ENCODE results near the gene SUSD1. TPM values are rescaled to one million over a fixed set of nuclear protein-coding genes. Genes with fewer than 3 reads are reported as not detected.
"Not testable (repeated sequence)": the region's sequence is repeated elsewhere in the genome, so short reads cannot be mapped to it uniquely, and the experiment has no call there.

Gene SUSD1
- polyA plus RNA-seq, 3 donors, result 31.7 to 41.4 (median 31.8) TPM

DNA sequence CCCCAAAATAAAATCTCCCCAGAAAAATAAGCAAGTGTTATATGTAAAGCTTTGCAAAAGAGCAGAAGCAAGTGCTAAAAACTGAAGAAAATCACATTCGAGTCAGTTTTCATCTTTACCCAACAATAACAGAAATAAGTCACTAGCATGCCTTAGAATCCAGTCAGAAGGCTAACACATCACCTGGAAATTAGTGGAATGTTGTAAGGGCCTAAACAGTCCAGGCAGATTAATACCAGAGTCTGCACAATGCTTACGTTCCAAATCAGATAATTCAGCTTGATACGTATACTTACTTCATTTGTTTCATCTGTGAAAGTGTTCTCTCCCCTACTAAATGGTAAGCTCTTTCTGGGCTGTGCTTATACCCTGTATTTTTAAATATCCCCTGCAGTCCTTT is 42.7 kb downstream of the SUSD1 start:
- no peak for DNase-seq (ENCODE audit: low read depth in 3 of 3, low spot score in 2 of 3)

DNA sequence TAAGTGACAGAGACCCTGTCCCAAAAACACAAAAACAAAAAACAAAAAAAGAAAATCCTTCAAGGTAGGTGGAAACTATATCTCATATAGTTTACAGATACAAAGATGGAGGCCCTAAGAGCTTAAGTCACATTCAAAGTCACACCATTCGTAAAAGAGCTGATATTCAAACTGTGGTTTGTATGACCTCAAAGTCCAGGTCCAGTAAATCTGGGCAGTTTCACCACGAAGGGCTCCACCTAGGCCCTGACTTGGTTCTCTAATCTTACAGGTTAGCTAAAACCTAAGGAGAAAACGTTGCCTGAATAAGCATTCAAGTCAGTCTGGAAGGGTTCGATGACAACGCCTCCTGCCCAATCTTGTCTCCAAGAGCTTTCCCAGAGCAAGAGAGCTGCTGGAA is 44.1 kb downstream of the SUSD1 start:
- DNase-seq (ENCODE audit: low read depth in 3 of 3, low spot score in 2 of 3), result no peak

DNA sequence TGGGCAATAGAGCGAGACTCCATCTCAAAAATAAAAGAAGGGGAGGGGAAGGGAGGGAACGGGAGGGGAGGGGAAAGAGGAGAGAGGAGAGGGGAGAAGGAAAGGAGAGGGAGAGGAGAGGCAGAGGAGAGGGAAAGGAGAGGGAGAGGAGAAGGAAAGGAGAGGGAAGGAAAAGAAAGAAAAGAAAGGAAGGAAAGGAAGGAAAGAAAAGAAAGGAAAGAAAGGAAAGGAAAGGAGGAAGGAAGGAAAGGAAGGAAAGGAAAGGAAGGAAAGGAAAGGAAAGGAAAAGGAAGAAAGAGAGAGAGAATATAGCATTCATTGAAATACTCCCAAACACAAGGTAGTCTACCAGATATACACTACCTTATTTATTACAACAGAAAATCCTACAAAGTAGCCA is 44.8 kb downstream of the SUSD1 start:
- no peak for DNase-seq (ENCODE audit: low read depth in 3 of 3, low spot score in 2 of 3)

DNA sequence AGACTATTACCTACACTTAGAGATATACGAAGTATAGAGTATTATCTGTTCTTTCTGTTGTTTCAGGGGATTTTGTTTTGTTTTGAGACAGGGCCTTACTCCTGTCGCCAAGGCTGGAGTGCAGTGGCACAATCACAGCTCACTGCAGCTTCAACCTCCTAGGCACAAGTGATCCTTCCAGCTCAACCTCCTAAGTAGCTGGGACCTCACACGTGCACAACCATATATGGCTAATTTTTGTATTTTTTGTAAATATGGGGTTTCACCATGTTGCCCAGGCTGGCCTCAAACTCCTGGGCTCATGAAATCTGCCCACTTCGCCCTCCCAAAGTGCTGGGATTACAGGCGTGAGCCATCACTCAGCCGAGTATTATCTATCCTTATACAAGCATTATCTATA is 45.9 kb downstream of the SUSD1 start:
- no peak for DNase-seq (ENCODE audit: low read depth in 3 of 3, low spot score in 2 of 3)

DNA sequence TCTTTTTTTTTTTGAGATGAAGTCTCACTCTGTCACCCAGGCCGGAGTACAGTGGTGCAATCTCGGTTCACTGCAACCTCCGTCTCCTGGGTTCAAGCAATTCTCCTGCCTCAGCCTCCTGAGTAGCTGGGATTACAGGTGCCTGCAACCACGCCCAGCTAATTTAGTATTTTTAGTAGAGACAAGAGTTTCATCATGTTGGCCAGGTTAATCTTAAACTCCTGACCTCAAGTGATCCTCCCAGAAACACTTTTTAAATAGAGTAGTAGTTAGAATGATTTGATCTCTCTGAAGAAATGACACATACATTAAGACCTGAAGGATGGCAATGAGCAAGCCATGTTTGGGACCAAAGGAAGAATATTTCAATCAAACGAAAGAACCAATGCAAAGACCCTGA is 46.7 kb downstream of the SUSD1 start:
- DNase-seq (ENCODE audit: low read depth in 3 of 3, low spot score in 2 of 3), result not testable (repeated sequence)

DNA sequence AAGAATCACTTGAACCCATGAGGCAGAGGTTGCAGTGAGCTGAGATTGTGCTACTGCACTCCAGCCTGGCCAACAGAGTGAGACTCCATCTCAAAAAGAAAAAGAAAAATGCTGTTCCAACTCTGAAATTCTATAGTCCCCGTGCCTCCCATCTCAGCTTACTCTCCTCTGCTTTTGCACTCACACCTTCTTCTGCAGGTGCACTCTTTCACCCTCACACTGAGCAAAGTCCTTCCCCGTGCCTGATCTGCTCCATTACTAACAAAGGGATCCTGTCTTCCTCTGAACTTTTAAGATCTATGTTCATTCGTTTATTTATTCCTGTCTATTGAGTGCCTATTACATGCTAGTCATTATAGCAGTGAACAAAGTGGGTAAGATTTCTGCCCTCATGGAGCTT is 47.8 kb downstream of the SUSD1 start:
- no peak for DNase-seq (ENCODE audit: low read depth in 3 of 3, low spot score in 2 of 3)

DNA sequence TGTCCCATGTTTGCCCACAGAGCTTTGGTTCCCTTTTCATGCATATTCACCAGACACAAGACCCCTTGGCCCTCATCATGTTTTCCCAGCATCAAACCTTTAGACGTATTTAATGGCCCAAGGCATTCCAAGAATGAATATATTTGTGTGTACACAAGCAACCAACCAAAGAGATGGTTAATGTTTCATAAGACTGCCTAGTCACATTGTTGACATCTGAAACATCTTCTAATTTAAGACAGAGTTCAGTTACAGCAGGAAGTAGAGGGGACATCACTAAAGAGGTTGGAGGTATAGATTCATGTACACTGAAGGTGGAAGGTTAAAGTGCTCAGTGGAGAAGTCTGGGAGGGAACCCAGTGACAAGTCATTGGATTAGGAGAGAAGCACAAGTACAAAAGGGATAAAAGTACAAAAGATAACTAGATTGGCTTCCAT is 49.1 kb downstream of the SUSD1 start:
- peak in 1 of 3 donors; percentile 62 for DNase-seq (ENCODE audit: low read depth in 3 of 3, low spot score in 2 of 3)

DNA sequence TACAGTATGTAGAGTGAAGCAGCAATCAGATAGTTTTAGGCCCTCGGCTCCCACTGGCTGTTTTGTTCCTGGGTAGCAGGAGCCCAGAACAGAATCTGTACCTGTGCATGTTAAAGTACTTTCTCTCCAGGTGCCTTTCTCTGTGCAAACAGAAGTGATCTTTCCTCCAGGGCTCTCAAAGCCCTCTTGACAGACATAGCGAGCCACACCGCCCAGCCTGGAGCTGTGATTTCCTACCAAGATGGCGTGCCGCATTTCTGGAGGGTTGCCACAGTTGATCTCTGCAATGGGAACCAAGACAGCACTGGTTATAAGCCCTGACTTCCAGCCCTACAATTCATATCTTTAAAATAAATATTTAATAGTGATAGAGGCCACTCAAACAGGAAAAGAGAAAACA is 50.9 kb downstream of the SUSD1 start:
- DNase-seq (ENCODE audit: low read depth in 3 of 3, low spot score in 2 of 3), result no peak

DNA sequence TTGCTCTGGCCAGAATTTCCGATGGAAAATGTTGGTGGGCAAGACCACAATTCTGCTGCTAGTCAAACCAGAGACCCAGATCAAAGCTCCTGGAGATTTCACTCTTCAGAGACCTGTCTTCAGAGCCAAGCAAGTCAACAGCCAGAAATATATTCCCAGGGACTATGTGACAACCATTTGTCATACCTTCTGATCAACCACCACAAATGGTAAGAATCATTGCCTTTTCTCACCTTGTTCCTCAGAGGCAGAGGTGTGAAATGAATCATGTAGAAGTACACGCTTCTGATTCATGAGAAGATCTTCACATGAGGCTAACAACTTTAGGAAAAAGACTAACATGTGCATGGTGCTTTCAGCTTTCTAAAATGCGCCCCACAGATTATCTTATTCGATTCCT is 53.5 kb downstream of the SUSD1 start:
- no peak for DNase-seq (ENCODE audit: low read depth in 3 of 3, low spot score in 2 of 3)

DNA sequence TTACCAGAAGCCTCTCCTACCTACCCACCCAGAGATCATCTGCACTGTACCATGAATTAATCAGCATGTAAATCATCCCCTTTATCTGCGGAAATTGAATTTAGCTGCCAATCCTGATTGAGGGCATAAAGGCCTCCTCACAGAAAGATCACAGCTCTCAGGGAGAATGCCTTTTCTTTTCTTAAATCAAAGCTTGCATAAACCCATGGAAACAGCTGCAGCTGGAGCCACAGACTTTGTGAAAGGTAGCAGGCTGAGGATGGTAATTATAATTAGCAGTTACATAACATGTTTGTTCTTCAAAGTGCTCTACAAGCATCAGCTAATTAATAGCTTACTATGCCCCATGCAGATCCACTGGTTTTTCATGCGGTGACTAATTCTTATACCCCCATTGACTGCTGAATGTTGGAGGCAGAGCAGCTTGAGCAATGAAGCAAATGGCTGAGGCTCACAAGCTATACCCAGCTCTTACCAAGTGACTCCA is 54.6 kb downstream of the SUSD1 start:
- no peak for DNase-seq (ENCODE audit: low read depth in 3 of 3, low spot score in 2 of 3)

DNA sequence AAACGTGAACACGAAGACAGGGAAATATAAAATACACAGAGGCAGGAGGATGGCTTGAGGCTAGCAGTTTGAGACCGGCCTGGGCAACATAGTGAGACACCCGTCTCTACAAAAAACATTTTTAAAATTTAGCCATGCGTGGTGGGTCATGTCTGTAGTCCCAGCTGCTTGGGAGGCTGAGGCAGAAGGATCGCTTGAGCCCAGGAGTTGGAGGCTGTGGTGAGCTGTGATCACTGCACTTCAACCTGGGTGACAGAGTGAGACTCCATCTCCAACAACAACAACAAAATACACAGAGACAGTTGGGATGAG is 55.1 kb downstream of the SUSD1 start:
- DNase-seq (ENCODE audit: low read depth in 3 of 3, low spot score in 2 of 3), result no peak

DNA sequence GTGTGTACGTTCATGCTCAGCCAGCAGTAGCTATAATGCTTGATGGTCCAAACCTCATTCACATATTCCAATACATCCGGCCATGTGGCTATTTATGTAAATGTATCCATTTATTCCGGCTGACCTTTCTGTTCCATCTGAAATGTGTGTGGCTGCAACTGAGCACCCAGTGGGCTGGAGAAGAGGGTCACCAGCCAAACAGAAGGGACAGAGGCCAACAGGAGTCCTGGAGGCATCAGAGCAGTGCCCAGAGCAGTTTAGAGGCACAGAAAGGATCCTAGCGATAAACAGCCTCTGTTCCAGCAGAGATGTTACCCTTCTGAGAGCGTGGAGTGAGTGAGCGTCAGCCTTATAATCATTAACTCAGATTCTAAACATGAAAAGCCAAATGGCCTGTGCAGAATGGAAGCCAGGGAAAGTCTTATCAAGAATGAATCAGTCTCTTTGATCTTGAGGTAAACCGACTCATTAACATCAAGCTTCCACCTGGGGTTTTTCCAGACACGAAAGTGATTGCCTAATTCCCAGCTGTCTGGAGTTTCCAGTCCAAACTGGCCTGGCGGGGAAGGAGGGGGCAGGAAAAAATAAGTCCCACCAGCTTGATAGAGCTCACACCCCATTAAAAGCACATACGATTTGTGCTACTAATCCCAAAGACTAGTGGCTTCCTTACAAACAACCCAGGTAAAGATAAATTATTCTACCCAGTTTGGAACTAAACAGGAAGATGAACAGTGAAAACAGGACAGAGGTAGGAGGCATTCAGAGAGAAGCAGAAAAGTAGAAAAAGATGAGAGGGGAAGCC is 55.7 kb downstream of the SUSD1 start:
- peak in 1 of 3 donors; percentile 46 for DNase-seq (ENCODE audit: low read depth in 3 of 3, low spot score in 2 of 3)

DNA sequence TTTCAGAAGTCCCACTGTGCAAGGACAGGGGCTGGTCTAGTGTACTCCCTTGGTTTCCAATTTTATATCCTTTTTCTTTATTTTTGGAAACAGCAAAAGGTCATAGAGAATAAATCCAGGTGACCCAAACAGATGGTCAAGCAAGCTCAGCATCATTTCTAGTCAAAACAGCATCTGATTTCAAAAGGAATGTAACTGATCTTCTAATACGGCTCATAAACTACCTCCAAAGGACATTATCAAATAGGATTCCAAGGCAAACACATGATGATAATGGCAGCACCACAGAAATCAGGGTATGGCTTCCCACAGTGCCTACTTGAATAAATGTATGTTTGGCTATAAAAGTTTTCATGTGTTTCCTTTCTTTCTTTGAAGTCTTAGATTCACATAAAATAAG is 57.1 kb downstream of the SUSD1 start:
- peak in 1 of 3 donors; percentile 38 for DNase-seq (ENCODE audit: low read depth in 3 of 3, low spot score in 2 of 3)

DNA sequence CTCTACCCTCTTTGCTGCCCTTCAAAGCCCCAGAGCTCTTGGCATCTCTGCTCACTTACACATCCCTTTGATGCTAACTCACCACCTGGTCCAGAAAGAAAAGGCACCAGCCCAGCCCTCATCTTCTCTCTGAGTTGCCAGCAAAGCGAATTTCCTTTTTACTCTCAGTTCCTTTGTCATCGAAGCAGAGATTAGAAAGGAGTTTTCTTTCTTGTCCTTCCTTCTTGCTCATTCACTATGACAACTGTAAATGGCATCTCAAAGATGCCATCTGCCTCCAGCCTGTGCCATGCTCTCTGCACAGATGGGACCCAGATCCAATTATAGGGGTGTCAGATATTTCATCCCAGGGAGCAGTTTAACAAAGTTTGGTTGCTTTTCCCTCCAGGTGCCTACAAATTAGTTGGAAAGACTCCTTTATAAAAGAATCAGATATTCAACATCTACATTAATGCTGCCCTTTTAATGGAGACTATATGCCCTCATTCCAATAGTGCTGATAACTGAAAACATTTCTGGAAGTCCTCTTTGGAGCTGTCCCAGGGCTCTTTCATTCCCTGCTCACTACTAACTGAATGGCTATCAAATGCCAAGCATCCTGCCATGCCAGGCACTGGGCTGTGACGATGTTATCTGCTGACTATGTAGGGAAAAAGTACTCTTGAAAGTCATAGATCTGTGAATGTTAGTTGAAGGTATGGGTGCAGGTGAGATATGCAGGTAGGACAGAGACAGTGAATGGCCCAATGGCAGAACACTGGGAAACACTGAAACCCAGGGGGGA is 58.9 kb downstream of the SUSD1 start:
- DNase-seq (ENCODE audit: low read depth in 3 of 3, low spot score in 2 of 3), result no peak

DNA sequence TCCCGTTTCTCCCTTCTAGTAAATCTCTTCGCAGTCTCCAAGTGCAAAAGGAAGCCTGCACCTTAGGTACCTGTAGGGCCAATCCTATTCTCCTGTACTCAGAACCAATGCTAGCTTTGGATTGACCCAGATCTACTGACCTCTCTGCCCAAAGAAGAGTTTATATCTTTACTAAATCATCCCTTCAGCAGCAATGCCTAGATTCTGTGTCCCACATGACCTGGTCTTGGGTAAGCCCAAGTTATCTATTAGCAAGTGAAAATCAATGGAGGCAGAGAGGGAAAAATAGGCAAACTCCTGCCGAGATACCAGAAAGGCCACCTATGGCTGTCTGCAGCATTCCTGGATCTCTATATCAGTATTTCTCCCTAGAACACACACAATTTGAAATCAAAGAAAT is 60.0 kb downstream of the SUSD1 start:
- DNase-seq (ENCODE audit: low read depth in 3 of 3, low spot score in 2 of 3), result no peak

DNA sequence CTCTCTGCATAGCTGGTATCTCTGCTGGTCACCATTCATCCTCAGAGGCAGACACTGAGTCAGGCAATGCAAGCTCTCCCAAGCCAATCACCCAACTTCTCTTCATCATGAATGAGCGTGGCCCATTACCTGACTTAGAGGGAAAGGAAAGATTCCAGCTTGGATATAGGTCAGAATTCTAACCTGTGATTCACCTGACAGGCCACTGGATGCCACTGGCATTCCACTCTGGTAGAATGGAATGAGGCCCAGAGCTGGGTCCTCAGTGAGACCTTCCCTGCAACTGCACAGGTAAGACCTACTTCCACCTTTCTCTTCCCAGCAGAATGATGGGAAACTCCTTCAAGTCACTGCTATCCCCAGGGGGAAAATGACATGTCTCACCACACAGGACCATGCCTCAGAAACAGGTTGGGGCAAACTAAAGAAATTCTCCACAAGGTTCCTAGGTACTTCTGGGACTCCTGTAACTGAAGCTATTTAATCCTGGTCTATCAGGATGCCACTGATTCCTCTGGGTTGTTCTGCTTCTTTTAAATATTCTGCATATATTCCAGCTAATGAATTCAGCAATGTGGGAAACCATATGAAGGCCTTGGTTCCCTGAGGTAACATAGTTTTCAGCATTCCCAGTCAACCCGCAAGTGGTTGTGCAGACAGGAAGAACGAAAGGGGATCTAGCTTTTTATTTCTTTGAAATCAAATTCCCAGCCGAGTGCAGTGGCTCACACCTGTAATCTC is 62.0 kb downstream of the SUSD1 start:
- no peak for DNase-seq (ENCODE audit: low read depth in 3 of 3, low spot score in 2 of 3)

DNA sequence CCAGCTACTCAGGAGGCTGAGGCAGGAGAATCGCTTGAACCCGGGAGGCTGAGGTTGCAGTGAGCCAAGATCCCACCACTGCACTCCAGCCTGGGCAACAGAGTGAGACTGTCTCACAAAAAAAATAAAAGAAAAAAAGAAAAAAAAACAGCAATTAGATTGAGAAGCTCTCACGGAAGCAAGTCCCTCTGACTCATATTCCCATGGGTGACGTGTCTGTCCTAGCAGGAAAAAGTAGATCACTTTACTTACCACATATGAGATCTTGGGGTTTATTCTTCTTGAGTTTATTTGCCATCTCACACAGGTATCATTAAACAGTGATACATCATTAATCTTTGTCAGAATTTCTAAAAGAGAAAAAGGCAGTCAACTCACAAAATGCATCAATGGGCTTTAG is 62.6 kb downstream of the SUSD1 start:
- no peak for DNase-seq (ENCODE audit: low read depth in 3 of 3, low spot score in 2 of 3)

DNA sequence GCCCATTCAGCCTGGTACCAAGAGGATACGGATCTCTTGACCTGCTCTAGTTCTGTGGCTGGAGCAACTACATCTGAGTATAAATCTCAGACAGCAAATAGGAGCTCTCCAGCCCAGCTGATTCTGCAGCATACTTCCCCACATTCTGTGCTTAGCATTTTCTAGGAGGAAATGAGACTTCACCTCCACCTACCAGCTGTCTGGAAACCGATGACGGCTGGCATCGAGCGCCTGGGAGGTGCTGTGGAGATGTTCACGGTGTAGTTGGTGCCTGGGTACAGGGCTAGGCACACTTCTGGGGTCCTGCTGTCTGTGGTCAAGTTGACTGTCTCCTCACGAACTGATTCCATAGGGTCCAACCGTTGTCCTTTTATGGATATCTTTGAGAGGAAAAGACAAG is 63.6 kb downstream of the SUSD1 start:
- DNase-seq (ENCODE audit: low read depth in 3 of 3, low spot score in 2 of 3), result no peak

DNA sequence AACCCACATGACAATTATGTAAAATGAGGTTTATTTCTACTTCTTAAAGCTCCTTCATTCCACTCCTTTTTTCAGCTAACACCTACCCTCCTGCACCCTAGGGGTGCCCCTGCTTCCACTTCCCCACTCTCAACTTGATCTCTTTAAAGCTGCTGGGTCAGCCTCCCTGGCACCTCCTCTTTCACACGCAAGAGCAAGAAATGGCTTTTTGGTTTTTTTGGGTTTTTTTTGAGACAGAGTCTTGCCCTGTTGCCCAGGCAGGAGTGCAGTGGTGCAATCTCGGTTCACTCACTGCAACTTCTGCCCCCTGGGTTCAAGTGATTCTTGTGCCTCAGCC is 64.4 kb downstream of the SUSD1 start:
- DNase-seq (ENCODE audit: low read depth in 3 of 3, low spot score in 2 of 3), result no peak

DNA sequence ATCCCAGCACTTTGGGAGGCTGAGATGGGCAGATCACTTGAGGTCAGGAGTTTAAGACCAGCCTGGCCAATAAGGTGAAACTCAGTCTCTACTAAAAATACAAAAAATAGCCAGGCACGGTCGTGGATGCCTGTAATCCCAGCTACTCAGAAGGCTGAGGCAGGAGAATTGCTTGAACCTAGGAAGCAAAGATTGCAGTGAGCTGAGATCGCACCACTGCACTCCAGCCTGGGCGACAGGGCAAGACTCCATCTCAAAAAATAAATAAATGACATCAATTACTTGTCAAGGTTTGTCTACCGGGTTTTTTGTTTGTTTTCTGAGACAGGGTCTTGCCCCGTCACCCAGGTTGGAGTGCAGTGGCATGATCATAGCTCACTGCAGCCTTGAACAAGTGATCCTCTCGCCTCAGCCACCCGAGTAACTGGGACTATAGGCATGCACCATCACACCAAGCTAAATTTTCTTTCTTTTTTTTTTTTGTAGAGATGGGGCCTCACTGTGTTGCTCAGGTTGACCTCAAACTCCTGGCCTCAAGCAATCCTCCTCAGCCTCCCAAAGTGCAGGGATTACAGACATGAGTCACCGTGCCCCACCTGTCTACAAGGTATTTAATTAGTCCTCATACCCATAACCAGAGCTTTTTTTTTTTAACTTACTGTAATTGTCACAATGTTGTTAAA is 64.9 kb downstream of the SUSD1 start:
- DNase-seq (ENCODE audit: low read depth in 3 of 3, low spot score in 2 of 3), result no peak

DNA sequence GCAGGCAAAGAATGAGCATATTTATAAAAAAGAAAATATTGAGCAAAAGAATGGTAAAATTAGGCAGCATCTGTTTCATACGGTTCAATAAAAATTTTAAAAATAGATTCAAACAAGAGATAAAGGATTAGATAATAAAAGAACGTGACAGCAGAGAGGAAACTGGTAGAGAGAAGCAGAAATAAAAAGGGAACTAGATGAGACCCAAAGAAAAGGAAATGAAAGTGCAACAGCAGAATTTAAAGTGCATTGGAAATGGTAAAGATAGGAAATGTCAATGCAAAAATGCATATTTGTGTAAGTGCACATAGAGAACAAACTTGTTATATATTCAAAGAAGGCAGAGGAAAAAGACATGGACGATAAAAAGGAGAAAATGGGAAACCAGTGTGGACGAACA is 70.2 kb downstream of the SUSD1 start:
- DNase-seq (ENCODE audit: low read depth in 3 of 3, low spot score in 2 of 3), result no peak

Measured in right renal cortex interstitium (tissue), 3 donors.